HepG2 (cell line): ENCODE data around the gene PPARA. TPM values are rescaled to one million over a fixed set of nuclear protein-coding genes. Genes with fewer than 3 reads are reported as not detected.
A peak's percentile ranks its signal among the peaks of the same experiment; 100 is the strongest.

Experiments
- EP300 ChIP-seq, 3 experiments: sonication (generic) in 1 of 3; formaldehyde crosslinking in 1 of 3; IDR thresholded peaks; 2 replicates each; pipeline versions ENCODE4 v1.5.1 to v1.6.1; 2011 to 2020; ENCODE audit warnings: low read depth in 2 of 3, low read length in 2 of 3, borderline replicate concordance in 1 of 3, improper control_type of control experiment in 1 of 3, mild to moderate bottlenecking in 1 of 3, missing genetic modification reagents in 1 of 3, moderate library complexity in 1 of 3
- POLR2G ChIP-seq: fragments of 200-400 bp; formaldehyde crosslinking; IDR thresholded peaks from 2 replicates; pipeline ENCODE4 v1.6.1; 2018; ENCODE audit warnings: mild to moderate bottlenecking, low read depth, low read length, moderate library complexity
- SRF ChIP-seq: IDR thresholded peaks from 2 replicates; pipeline ENCODE4 v1.6.1; 2011; ENCODE audit warnings: mild to moderate bottlenecking, low read depth, low read length, moderate library complexity
- TBP ChIP-seq: sonication (generic); formaldehyde crosslinking; IDR thresholded peaks from 2 replicates; pipeline ENCODE4 v1.5.0; 2020; ENCODE audit warnings: missing genetic modification reagents
- ZNF329 ChIP-seq: sonication (generic); formaldehyde crosslinking; IDR thresholded peaks from 2 replicates; pipeline ENCODE4 v1.9.0; 2021; ENCODE audit warnings: low read depth, mild to moderate bottlenecking, missing genetic modification reagents
- ZNF562 ChIP-seq: sonication (generic); formaldehyde crosslinking; IDR thresholded peaks from 2 replicates; pipeline ENCODE4 v1.8.0; 2022; ENCODE audit warnings: missing genetic modification reagents, borderline replicate concordance
- ZNF879 ChIP-seq: sonication (generic); formaldehyde crosslinking; IDR thresholded peaks from 2 replicates; pipeline ENCODE4 v1.8.1; 2023; ENCODE audit warnings: missing genetic modification reagents
- polyA plus RNA-seq, 8 experiments: library from polyadenylated mRNA; depleted of rRNA in 3 of 8; stranded (reverse) in 7 of 8; unstranded in 1 of 8; fragments of >200 nt; fragmentation: Illumina TruSeq in 4 of 8; extraction: Trizol in 4 of 8; gene quantifications; 2 replicates each; pipeline versions ENCODE4 v1.2.1 to v1.2.3, GENCODE V29; 2011 to 2016; ENCODE audit warnings: low read depth in 4 of 8, missing spikeins in 1 of 8, mixed read lengths in 1 of 8; ENCODE audit not compliant: insufficient read depth in 1 of 8
- total RNA-seq, 5 experiments: library from RNA; depleted of rRNA; stranded (reverse); fragments of >200 nt; fragmentation: Illumina TruSeq; extraction: Trizol; gene quantifications; 2 replicates each; pipeline ENCODE4 v1.2.3, GENCODE V29; 2016; ENCODE audit warnings: low read depth in 1 of 5
- TF ChIP-seq, protein P1 (sequence below): sonication (generic); formaldehyde crosslinking; IDR thresholded peaks from 2 replicates; pipeline ENCODE4 v1.4.0; 2020; ENCODE audit warnings: mild to moderate bottlenecking, missing genetic modification reagents, borderline replicate concordance
- TF ChIP-seq, protein P2 (sequence below): sonication (generic); formaldehyde crosslinking; IDR thresholded peaks from one replicate; pipeline ENCODE4 v1.5.1; 2020; ENCODE audit warnings: mild to moderate bottlenecking, missing genetic modification reagents; ENCODE audit errors: not compliant biosample characterization
- TF ChIP-seq, protein P3 (sequence below): sonication (generic); formaldehyde crosslinking; IDR thresholded peaks from 2 replicates; pipeline ENCODE4 v1.9.0; 2021; ENCODE audit warnings: missing genetic modification reagents, borderline replicate concordance
- TF ChIP-seq, protein P4 (sequence below): IDR thresholded peaks from 2 replicates; pipeline ENCODE4 v1.6.1; 2016
- TF ChIP-seq, protein P5 (sequence below): sonication (generic); formaldehyde crosslinking; IDR thresholded peaks from 2 replicates; pipeline ENCODE4 v1.8.1; 2023; ENCODE audit warnings: missing genetic modification reagents, mild to moderate bottlenecking, borderline replicate concordance
- TF ChIP-seq, protein P6 (sequence below): sonication (generic); formaldehyde crosslinking; IDR thresholded peaks from 2 replicates; pipeline ENCODE4 v1.4.0; 2020; ENCODE audit warnings: missing genetic modification reagents

Gene PPARA
- total and polyA plus RNA-seq, 2 of the 13 experiments (the other 11 are each of a cell fraction or from before 2014, with no cell fraction given) = 18.2 to 24.7 TPM

DNA sequence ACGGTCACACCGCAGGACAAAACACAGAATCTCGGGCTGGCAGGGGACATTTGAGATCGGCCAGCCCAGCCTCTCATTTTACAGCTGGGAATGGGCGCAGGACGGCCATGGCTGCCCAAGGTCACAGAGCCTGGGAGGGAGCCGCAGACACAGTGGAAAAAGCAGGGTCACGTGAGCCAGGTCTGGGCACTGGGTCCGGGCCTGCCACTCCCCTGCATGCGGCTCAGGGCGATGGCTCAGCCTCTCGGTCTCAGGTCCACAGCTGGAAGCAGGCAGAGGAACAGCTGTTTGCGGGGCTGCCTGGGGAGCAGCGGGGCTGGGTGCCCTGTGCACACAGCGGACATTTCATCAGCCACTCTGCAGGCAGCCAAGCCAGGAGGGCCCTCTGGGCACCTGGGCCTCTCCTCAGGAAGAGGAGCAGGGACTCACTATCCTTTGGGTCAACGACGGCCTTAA is 10.4 kb upstream of the PPARA start (continued):
- TF ChIP-seq, protein P1, sequence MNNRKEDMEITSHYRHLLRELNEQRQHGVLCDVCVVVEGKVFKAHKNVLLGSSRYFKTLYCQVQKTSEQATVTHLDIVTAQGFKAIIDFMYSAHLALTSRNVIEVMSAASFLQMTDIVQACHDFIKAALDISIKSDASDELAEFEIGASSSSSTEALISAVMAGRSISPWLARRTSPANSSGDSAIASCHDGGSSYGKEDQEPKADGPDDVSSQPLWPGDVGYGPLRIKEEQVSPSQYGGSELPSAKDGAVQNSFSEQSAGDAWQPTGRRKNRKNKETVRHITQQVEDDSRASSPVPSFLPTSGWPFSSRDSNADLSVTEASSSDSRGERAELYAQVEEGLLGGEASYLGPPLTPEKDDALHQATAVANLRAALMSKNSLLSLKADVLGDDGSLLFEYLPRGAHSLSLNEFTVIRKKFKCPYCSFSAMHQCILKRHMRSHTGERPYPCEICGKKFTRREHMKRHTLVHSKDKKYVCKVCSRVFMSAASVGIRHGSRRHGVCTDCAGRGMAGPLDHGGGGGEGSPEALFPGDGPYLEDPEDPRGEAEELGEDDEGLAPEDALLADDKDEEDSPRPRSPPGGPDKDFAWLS = no peak
- TF ChIP-seq POLR2G = 0 out of 2 replicates have a peak, but pooled peaks have one; percentile 24
- TF ChIP-seq, protein P2, sequence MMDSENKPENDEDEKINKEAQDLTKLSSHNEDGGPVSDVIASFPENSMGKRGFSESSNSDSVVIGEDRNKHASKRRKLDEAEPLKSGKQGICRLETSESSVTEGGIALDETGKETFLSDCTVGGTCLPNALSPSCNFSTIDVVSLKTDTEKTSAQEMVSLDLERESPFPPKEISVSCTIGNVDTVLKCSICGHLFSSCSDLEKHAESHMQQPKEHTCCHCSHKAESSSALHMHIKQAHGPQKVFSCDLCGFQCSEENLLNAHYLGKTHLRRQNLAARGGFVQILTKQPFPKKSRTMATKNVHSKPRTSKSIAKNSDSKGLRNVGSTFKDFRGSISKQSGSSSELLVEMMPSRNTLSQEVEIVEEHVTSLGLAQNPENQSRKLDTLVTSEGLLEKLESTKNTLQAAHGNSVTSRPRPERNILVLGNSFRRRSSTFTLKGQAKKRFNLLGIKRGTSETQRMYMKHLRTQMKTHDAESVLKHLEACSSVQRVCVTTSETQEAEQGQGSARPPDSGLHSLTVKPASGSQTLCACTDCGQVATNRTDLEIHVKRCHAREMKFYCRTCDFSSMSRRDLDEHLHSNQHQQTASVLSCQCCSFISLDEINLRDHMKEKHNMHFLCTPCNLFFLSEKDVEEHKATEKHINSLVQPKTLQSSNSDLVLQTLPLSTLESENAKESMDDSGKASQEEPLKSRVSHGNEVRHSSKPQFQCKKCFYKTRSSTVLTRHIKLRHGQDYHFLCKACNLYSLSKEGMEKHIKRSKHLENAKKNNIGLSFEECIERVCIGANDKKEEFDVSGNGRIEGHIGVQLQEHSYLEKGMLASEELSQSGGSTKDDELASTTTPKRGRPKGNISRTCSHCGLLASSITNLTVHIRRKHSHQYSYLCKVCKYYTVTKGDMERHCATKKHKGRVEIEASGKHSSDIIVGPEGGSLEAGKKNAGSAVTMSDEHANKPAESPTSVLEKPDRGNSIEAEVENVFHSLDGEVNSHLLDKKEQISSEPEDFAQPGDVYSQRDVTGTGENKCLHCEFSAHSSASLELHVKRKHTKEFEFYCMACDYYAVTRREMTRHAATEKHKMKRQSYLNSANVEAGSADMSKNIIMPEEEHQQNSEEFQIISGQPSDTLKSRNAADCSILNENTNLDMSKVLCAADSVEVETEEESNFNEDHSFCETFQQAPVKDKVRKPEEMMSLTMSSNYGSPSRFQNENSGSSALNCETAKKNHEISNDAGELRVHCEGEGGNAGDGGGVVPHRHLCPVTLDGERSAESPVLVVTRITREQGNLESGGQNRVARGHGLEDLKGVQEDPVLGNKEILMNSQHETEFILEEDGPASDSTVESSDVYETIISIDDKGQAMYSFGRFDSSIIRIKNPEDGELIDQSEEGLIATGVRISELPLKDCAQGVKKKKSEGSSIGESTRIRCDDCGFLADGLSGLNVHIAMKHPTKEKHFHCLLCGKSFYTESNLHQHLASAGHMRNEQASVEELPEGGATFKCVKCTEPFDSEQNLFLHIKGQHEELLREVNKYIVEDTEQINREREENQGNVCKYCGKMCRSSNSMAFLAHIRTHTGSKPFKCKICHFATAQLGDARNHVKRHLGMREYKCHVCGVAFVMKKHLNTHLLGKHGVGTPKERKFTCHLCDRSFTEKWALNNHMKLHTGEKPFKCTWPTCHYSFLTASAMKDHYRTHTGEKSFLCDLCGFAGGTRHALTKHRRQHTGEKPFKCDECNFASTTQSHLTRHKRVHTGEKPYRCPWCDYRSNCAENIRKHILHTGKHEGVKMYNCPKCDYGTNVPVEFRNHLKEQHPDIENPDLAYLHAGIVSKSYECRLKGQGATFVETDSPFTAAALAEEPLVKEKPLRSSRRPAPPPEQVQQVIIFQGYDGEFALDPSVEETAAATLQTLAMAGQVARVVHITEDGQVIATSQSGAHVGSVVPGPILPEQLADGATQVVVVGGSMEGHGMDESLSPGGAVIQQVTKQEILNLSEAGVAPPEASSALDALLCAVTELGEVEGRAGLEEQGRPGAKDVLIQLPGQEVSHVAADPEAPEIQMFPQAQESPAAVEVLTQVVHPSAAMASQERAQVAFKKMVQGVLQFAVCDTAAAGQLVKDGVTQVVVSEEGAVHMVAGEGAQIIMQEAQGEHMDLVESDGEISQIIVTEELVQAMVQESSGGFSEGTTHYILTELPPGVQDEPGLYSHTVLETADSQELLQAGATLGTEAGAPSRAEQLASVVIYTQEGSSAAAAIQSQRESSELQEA (CRISPR knock-in tag) = peak; percentile 51
- TF ChIP-seq, protein P3, sequence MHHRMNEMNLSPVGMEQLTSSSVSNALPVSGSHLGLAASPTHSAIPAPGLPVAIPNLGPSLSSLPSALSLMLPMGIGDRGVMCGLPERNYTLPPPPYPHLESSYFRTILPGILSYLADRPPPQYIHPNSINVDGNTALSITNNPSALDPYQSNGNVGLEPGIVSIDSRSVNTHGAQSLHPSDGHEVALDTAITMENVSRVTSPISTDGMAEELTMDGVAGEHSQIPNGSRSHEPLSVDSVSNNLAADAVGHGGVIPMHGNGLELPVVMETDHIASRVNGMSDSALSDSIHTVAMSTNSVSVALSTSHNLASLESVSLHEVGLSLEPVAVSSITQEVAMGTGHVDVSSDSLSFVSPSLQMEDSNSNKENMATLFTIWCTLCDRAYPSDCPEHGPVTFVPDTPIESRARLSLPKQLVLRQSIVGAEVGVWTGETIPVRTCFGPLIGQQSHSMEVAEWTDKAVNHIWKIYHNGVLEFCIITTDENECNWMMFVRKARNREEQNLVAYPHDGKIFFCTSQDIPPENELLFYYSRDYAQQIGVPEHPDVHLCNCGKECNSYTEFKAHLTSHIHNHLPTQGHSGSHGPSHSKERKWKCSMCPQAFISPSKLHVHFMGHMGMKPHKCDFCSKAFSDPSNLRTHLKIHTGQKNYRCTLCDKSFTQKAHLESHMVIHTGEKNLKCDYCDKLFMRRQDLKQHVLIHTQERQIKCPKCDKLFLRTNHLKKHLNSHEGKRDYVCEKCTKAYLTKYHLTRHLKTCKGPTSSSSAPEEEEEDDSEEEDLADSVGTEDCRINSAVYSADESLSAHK (CRISPR knock-in tag) = no peak
- TF ChIP-seq EP300 (IDR thresholded peaks at IDR 0.05; ENCODE audit: low read depth in 2 of 2, low read length in 2 of 2) = no peak
- no peak; the same call in 1 of the 2 replicates for TF ChIP-seq EP300 (CRISPR knock-in tag; IDR thresholded peaks at IDR 0.05; ENCODE audit: borderline replicate concordance)
- no peak for TF ChIP-seq TBP
- TF ChIP-seq ZNF562 = no peak
- 0 out of 2 replicates have a peak, but pooled peaks have one; percentile 59 for TF ChIP-seq ZNF879
- no peak for TF ChIP-seq ZNF329 (CRISPR knock-in tag)
- TF ChIP-seq, protein P4, sequence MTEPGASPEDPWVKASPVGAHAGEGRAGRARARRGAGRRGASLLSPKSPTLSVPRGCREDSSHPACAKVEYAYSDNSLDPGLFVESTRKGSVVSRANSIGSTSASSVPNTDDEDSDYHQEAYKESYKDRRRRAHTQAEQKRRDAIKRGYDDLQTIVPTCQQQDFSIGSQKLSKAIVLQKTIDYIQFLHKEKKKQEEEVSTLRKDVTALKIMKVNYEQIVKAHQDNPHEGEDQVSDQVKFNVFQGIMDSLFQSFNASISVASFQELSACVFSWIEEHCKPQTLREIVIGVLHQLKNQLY (CRISPR knock-in tag) = peak; percentile 79; the same call in 1 of the 2 replicates
- TF ChIP-seq, protein P5, sequence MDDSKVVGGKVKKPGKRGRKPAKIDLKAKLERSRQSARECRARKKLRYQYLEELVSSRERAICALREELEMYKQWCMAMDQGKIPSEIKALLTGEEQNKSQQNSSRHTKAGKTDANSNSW = no peak
- TF ChIP-seq, protein P6, sequence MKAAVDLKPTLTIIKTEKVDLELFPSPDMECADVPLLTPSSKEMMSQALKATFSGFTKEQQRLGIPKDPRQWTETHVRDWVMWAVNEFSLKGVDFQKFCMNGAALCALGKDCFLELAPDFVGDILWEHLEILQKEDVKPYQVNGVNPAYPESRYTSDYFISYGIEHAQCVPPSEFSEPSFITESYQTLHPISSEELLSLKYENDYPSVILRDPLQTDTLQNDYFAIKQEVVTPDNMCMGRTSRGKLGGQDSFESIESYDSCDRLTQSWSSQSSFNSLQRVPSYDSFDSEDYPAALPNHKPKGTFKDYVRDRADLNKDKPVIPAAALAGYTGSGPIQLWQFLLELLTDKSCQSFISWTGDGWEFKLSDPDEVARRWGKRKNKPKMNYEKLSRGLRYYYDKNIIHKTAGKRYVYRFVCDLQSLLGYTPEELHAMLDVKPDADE (CRISPR knock-in tag) = no peak
- no peak for TF ChIP-seq SRF
